Mononuclear cell (primary cell): Measurements from ENCODE around the gene LIN54. TPM values are rescaled to one million over a fixed set of nuclear protein-coding genes. Genes with fewer than 3 reads are reported as not detected.
"Not testable (repeated sequence)": the region's sequence is repeated elsewhere in the genome, so short reads cannot be mapped to it uniquely, and the experiment has no call there.

Source experiments
- H3K27me3 ChIP-seq: 2 replicates; pipeline ENCODE4 v1.6.0; 2011; ENCODE audit warnings: low read length, control low read depth; ENCODE audit not compliant: insufficient read depth
- H3K4me1 ChIP-seq: 2 replicates; pipeline ENCODE4 v1.5.1; 2011; ENCODE audit warnings: mild to moderate bottlenecking, low read length, control low read depth; ENCODE audit not compliant: insufficient read depth
- H3K4me3 ChIP-seq: 2 replicates; pipeline ENCODE4 v1.5.1; 2011; ENCODE audit warnings: mild to moderate bottlenecking, low read length, moderate library complexity
- H3K9me3 ChIP-seq: 2 replicates; pipeline ENCODE4 v1.5.1; 2011; ENCODE audit warnings: low read depth, mild to moderate bottlenecking, control low read depth, low read length
- total RNA-seq: library from RNA; depleted of rRNA; stranded (reverse); fragments of >200 nt; gene quantifications from one replicate; pipeline ENCODE4 v1.2.3, GENCODE V29; 2012

LIN54 gene
- total RNA-seq: 16.8 TPM

DNA sequence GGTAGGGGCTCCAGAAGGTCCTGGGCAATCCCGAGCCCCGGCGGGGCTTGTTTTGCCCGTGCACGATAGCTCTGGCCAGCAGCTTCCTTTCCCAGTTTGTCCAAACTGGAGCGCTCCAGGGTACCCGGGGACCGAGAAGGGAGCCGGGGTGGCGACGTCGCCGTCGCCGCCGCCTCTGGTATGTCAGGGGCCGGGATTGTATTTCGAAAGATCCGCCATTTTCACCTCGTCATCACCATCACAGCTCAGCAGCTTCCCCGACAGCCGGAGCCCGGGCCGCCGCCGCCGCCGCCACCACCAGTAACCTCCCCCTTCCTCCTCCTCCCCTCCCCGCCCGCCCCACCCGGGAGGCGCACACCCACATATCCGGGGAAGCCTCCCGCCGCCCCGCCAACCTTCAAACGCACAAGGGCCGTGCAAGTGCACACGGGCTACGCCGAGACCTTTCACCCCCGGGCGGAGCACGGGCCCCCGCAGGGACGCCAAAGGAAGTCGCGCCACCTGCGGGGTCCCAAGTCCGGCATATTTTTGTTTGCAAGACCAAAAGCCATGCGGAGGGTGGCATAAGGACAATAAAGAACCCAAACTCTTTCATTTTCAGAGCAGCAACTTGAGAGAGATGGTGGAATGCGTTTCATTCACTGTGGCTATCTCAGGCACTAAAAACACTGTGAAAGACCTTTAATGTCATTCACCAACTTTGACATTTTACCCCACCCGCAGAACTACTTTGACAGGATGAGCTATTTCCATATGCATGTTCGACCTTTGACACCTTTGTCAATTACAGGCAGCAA lies at the start of gene LIN54:
Gene LIN54, minus strand, starts transcription at position 302 of the 797 bp plus-strand sequence. CDS start 25,979 bp downstream, outside the sequence.
- Histone ChIP-seq H3K4me3 (peak within 1 kb of the TSS; percentile 95), H3K9me3 (no peaks in the 10 kb centered on the region), H3K27me3 (no peaks in the 10 kb centered on the region), H3K4me1 (peaks cover 42% of the 10 kb centered on the region)

DNA sequence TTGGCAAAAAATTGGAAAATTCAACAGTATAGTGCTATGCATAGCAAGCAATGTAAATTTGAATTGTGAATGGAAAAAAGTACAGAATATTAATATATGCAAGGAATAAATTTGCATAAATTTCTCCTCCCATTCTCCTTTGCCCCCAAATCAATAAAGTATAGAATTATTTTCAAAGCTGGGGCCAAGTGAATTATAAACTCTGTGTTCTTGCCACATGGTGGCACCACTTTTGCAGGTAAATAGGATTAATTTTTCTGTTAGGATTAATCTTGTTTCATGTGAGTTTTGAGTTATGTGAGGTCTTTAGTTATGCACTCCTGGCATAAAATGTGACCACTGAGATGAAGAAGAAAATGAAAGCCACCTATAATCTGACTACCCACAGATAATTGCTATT lies 44.3 kb upstream of the LIN54 start:
- H3K27me3 ChIP-seq: no peaks in the 10 kb centered on the region
- H3K4me1 ChIP-seq: no peaks in the 10 kb centered on the region
- no peak overlapping the region for H3K4me3 ChIP-seq
- no peaks in the 10 kb centered on the region for H3K9me3 ChIP-seq

DNA sequence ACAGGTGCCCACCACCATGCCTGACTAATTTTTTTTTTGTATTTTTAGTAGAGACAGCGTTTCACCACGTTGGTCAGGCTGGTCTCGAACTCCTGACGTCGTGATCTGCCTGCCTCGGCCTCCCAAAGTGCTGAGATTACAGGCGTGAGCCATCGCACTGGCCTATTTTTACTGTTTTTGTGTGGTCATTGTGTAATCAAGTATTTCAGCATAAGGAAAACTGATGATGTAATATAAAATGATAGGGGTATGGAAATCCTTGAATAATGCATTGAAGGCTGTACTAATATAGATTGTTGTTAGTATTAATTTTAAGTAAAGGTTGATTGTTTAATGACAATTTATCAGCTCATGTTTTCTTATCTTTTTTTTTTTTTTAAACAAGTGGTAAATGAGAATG lies 38.2 kb upstream of the LIN54 start:
- H3K27me3 ChIP-seq: not testable (repeated sequence)

DNA sequence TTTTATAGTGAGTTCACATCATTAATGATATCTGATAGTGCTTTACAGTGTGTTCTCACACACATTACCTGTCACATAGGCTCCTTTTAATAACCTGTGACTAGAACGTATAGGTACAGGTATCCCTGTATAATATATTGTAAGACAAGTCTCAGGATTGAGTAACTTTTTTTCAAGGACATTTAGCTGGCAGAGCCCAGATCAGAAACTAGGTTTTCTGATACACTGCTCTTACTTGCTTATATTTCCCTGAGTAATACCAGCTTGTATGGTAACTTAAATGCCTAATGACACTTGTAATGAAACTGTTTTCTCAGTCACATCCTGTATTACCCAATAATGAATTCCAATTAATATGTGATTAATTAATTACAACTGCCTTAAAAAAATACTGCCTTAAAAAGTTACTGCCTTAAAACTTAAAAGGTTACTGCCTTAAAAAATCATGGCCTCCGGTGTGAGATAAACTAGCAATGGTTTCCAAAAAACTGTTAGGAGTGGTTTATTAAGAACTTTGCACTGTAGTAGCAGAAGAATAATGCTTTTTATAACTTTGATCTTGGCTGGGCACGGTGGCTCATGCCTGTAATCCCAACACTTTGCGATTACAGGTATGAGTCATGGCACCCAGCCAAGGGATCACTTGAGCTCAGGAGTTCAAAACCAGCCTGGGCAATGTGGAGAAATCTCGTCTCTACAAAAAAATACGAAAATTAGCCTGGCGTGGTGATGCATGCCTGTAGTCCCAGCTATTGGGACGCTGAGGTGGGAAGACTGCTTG lies 36.3 kb upstream of the LIN54 start:
- H3K27me3 ChIP-seq: no peaks in the 10 kb centered on the region
- no peaks in the 10 kb centered on the region for H3K9me3 ChIP-seq
- no peaks in the 10 kb centered on the region for H3K4me1 ChIP-seq
- H3K4me3 ChIP-seq: no peak overlapping the region

More for the DNA sequence above, 38.2 kb upstream of the LIN54 start:
- not testable (repeated sequence) for H3K4me3 ChIP-seq, H3K4me1 ChIP-seq, H3K9me3 ChIP-seq

DNA sequence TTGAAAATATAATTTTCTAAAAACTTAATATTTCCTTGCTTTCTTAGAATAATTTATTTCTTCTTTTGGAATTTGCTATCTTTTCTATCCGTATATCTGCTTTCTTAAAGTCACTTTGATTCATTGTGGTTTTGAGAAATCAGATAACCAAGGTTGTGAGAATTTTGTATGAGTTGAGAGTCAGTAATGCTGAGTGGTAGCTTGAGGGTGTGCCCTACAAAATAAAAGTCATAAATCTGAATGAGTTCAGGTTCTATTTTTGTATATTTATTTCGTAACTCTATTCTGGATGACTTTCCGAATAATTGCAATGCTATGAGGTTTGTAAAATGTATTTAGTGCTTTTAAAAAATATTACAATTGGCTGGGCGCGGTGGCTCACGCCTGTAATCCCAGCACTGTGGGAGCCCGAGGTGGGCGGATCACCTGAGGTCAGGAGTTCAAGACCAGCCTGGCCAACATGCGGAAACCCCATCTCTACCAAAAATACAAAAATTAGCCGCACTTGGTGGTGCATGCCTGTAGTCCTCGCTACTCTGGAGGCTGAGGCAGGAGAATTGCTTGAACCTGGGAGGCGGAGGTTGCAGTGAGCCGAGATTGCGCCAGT lies 33.3 kb upstream of the LIN54 start:
- Histone ChIP-seq H3K9me3 (no peaks in the 10 kb centered on the region), H3K27me3 (no peaks in the 10 kb centered on the region), H3K4me1 (no peaks in the 10 kb centered on the region), H3K4me3 (no peak overlapping the region)

DNA sequence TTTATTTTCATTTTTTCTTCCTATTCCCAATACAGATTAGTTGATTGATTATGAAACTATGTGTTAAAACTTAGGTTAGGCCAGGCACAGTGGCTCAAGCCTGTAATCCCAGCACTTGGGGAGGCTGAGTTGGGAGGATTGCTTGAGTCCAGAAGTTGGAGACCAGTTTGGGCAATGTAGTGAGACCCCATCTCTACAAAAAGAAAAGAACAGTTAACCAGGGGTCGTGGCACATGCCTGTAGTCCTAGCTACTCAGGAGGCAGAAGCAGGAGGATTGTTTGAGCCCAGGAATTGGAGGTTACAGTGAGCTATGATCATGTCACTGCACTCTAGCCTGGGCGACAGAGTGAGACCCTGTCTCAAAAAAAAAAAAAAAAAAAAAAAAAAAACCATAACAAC lies 32.5 kb upstream of the LIN54 start:
- not testable (repeated sequence) for H3K27me3 ChIP-seq, H3K9me3 ChIP-seq, H3K4me3 ChIP-seq, H3K4me1 ChIP-seq

DNA sequence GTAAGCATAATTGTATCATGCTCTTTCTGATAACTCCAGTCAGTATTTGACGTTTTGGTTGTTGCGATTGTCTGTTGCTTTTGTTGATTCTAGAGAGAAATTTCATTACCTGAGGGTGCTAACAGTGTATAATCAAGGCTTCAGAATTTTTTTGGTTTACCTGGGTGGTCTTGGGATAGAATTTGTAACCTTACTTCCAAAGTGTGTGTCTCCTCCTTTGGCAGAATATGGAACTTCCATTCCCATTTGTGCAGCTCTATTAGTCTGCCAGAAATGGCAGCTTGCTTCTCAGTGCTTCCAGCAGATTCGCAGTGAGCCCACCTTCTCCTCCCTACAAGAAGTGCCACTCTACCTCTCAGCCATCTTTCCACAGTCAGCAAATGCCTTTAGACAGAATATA lies 29.6 kb upstream of the LIN54 start:
- Histone ChIP-seq H3K9me3 (no peaks in the 10 kb centered on the region), H3K4me1 (peaks cover 16% of the 10 kb centered on the region), H3K27me3 (no peaks in the 10 kb centered on the region), H3K4me3 (no peak overlapping the region)

DNA sequence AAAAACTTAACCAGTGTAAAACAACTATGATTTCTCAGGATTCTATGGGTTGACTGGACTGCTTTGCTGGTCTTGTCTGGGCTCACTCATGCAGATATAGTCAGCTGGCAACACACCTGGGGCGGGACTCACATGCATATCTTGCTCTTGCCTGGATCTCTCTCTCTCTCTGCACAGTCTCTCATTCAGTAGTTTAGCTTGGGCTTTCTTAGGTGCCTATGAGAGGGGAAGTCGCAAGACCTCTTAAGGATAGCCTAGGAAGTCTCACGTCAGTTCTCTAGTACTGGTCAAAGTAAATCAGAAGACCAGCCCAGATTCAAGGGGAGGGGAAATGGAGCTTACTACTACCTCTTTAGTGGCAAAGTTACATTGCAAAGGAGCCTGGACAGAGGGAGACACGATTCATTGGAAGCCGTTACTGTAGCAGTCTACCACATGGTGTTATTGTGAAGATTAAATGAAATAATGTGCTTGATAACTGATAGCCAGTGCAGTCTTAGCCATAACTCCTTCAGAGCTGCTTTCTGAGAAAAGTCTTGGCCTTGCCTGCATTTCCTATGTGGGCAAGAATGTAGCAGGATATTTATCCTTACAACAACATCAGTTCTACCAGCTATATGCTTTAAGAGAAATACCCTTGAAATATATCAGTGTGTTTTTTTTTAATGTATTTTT lies 26.5 kb upstream of the LIN54 start:
- H3K4me3 ChIP-seq: no peak overlapping the region
- no peaks in the 10 kb centered on the region for H3K9me3 ChIP-seq
- H3K27me3 ChIP-seq: no peaks in the 10 kb centered on the region
- H3K4me1 ChIP-seq: peaks cover 19% of the 10 kb centered on the region

DNA sequence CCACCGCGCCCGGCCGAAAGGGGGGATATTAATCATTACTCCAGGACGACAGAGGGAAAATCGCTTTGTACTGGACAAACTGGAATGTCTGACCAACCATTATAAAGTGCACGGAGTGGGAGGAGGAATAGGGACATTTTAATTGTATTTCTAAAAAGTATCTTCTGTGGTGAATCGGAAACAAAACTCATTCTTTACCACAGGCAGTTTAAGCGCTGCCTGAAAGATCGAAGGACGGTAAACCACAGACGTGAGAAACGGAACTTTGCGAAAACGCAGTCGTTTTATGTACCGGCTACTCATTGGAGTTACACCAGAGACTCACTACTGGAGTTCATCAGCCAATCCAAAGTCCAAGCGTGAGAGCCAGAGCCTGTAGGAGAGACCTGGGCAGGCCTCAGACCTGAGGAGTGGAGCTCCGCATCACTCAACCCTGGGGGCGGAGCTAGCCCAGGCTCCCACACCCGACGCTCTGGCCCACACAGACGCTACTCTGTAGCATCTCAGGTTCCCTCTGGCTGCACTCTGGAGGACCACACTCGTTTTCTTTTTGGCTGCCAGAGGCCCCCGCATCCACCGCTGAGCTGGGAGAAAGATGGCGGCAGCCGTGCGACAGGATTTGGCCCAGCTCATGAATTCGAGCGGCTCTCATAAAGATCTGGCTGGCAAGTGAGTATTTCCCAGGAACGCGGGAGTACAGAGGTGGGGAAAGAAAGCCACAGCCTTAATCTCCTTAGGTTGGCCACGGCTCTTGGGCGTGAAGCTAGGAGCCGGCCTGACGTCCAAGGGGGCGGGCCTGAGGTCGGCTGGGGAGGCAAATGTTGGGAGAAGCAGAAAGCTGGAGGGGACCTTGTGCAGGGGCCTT lies 24.2 kb upstream of the LIN54 start, which contains the start of gene COPS4:
Gene COPS4, plus strand, starts transcription at position 554 of the 865 bp plus-strand sequence. Its CDS starts 42 bp downstream, at position 596.
- Histone ChIP-seq H3K27me3 (no peaks in the 10 kb centered on the region), H3K4me1 (peaks cover 19% of the 10 kb centered on the region), H3K4me3 (peak within 1 kb of the TSS; percentile 70)

DNA sequence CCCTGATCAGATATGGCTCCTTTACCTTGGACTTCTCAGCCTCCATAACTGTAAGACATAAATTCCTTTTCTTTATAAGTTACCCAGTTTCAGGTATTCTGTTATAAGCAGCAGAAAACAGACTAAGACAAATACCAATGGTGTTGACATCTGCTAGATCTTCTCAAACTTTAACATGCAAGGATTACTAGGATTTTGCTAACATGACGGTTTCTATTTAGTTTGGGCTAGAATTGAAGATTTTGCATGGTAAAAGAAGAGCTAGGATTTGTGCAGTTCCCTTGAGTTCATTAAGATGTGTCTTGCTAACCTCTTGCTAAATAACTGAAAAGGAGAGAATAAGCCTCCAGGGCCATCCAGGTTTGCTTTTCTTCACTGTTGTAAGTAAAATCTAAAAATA lies 19.1 kb upstream of the LIN54 start:
- Histone ChIP-seq H3K4me3 (no peak overlapping the region), H3K9me3 (no peaks in the 10 kb centered on the region), H3K27me3 (no peaks in the 10 kb centered on the region), H3K4me1 (peaks cover 3% of the 10 kb centered on the region)

More for the DNA sequence above, 24.2 kb upstream of the LIN54 start, which contains the start of gene COPS4:
- H3K9me3 ChIP-seq: no peaks in the 10 kb centered on the region

DNA sequence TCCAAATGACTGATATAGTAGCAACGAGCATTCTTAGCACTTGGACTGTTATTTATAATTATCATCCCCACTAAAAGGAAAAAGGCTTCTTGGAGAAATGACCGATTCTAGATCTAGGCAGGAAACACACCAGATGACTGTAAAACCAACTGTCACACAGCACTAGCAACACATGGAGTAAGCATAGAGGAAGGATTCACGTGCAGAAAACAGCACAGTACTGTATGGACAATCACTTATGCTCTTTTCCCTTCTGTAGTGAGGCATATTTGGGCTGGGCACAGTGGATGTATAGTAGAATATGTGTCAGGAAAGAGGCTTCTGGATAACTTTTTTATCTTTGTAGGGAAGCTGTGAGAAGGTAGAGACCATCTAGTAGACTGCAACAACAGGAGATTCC lies 18.4 kb upstream of the LIN54 start:
- Histone ChIP-seq H3K4me3 (no peak overlapping the region), H3K27me3 (no peaks in the 10 kb centered on the region), H3K9me3 (no peaks in the 10 kb centered on the region), H3K4me1 (peaks cover 3% of the 10 kb centered on the region)

DNA sequence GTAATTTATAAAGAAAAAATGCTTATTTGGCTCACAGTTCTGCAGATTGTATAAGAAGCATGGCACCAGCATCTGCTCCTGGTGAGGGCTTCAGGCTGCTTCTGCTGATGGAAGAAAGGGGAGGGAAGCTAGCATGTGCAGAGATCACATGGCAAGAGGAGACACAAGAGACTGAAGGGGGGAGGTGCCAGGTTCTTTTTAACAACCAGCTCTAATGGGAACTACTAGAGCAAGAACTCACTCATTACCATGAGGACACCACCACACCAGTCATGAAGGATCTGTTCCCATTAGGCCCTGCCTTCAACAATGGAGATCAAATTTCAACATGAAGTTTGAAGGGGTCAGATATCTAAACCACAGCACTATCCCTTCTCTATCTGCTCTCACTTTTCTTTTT lies 14.9 kb upstream of the LIN54 start:
- Histone ChIP-seq H3K27me3 (no peaks in the 10 kb centered on the region), H3K4me1 (peaks cover 11% of the 10 kb centered on the region), H3K4me3 (no peak overlapping the region), H3K9me3 (no peaks in the 10 kb centered on the region)

DNA sequence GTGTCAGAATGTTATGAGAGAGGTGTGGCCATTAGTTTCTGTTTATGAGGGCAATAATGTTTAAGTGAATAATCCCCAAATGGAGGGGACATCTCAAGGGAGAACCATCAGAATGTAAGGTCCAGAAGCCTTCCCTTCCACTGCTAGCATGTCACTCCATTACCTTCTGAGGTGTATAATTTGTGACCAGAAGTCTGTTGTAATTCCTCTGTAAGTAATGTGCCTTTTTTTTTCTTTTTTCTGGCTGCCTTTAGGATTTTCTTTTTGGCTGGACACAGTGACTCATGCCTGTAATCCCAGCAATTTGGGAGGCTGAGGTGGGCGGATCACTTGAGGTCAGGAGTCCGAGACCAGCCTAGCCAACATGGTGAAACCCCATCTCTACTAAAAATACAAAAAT lies 13.6 kb upstream of the LIN54 start:
- H3K4me3 ChIP-seq: no peak overlapping the region
- no peaks in the 10 kb centered on the region for H3K9me3 ChIP-seq
- H3K27me3 ChIP-seq: no peaks in the 10 kb centered on the region
- peaks cover 11% of the 10 kb centered on the region for H3K4me1 ChIP-seq

DNA sequence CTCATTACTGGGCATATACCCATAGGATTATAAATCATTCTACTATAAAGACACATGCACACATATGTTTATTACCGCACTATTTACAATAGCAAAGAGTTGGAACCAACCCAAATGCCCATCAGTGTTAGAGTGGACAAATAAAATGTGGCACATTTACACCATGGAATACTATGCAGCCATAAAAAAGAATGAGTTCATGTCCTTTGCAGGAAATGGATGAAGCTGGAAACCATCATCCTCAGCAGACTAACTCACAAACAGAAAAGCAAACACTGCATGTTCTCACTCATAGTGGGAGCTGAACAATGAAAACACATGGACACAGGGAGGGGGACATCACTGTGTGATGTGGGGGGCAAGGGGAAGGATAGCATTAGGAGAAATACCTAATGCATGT lies 13.0 kb upstream of the LIN54 start:
- not testable (repeated sequence) for H3K9me3 ChIP-seq, H3K27me3 ChIP-seq, H3K4me3 ChIP-seq
- peaks cover 11% of the 10 kb centered on the region for H3K4me1 ChIP-seq
